Mesendoderm (in vitro differentiated cells): ENCODE results near the gene IFIT3.

Experiments used
- DNase-seq: peaks from one replicate; pipeline ENCODE4 v3.0.0; 2013
- H2AK5ac ChIP-seq: 2 replicates; pipeline ENCODE4 v1.6.1; 2013; ENCODE audit warnings: low read length, inconsistent platforms
- H2BK120ac ChIP-seq: 2 replicates; pipeline ENCODE4 v1.6.1; 2013; ENCODE audit warnings: low read depth, mild to moderate bottlenecking, low read length, moderate library complexity, mixed read lengths
- H2BK15ac ChIP-seq: replicated peaks from 2 replicates; pipeline ENCODE4 v1.6.1; 2013; ENCODE audit warnings: low read depth, mild to moderate bottlenecking, moderate library complexity
- H2BK5ac ChIP-seq: 2 replicates; pipeline ENCODE4 v1.6.1; 2013; ENCODE audit warnings: low read length, inconsistent platforms
- H3K18ac ChIP-seq: 2 replicates; pipeline ENCODE4 v1.6.1; 2013; ENCODE audit warnings: mild to moderate bottlenecking, low read length, mixed read lengths
- H3K23ac ChIP-seq: one replicate; pipeline ENCODE4 v1.6.1; 2013; ENCODE audit warnings: low read length
- H3K27ac ChIP-seq: 2 replicates; pipeline ENCODE4 v1.5.1; 2013; ENCODE audit warnings: low read depth, mild to moderate bottlenecking, inconsistent platforms, low read length, moderate library complexity
- H3K27me3 ChIP-seq: 2 replicates; pipeline ENCODE4 v1.6.1; 2013; ENCODE audit warnings: low read length, control low read depth, mild to moderate bottlenecking, inconsistent platforms; ENCODE audit not compliant: insufficient read depth, poor library complexity
- H3K36me3 ChIP-seq: 2 replicates; pipeline ENCODE4 v1.6.1; 2013; ENCODE audit warnings: low read length, inconsistent platforms; ENCODE audit not compliant: control insufficient read depth, insufficient read depth
- H3K4ac ChIP-seq: one replicate; pipeline ENCODE4 v1.6.1; 2013; ENCODE audit warnings: low read depth, mild to moderate bottlenecking, low read length, moderate library complexity
- H3K4me1 ChIP-seq: 2 replicates; pipeline ENCODE4 v1.6.1; 2013; ENCODE audit warnings: low read depth, low read length, inconsistent platforms; ENCODE audit not compliant: control insufficient read depth
- H3K4me2 ChIP-seq: 2 replicates; pipeline ENCODE4 v1.6.1; 2013; ENCODE audit warnings: low read length
- H3K4me3 ChIP-seq: 2 replicates; pipeline ENCODE4 v1.5.1; 2013; ENCODE audit warnings: mild to moderate bottlenecking, low read length
- H3K56ac ChIP-seq: one replicate; pipeline ENCODE4 v1.6.1; 2013; ENCODE audit warnings: low read length
- H3K79me1 ChIP-seq: 2 replicates; pipeline ENCODE4 v1.6.1; 2013; ENCODE audit warnings: low read length, inconsistent platforms
- H3K79me2 ChIP-seq: 2 replicates; pipeline ENCODE4 v1.6.1; 2013; ENCODE audit warnings: mild to moderate bottlenecking, low read length; ENCODE audit not compliant: control insufficient read depth, insufficient read depth
- H3K9ac ChIP-seq: 2 replicates; pipeline ENCODE4 v1.6.1; 2013; ENCODE audit warnings: low read length, inconsistent platforms
- H4K5ac ChIP-seq: one replicate; pipeline ENCODE4 v1.6.1; 2013; ENCODE audit warnings: low read length
- H4K8ac ChIP-seq: one replicate; pipeline ENCODE4 v1.6.1; 2013; ENCODE audit warnings: low read depth, mild to moderate bottlenecking, control low read depth, low read length, moderate library complexity
- WGBS: extraction: QIAGEN DNeasy Blood & Tissue Kit; methylation state at CpG from one replicate; pipeline ENCODE4 v1.1.7; 2013; ENCODE audit warnings: low lambda C conversion rate, missing lambda C conversion rate; ENCODE audit not compliant: insufficient coverage; ENCODE audit errors: extremely low coverage; 5-methylcytosine and 5-hydroxymethylcytosine counted together

IFIT3 gene

DNA sequence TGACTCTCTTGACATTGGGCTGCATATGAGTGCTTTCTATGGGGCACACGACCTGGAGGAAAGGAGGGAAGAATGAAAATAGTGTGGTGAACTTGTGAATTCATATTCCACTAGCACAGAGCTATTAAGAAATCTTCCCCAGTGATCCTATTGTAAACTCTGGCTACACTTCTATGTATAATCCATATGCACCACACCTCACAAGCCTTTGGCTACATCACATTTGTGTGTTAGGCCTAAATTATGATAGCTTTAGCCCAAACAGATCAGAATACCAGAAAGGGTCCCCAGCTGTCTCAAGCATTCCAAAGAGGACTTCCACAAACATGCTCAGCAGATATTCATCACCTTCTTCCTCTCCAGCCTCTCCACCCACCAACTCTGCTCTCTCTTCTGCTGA, 40.3 kb downstream of the IFIT3 start:
- Histone ChIP-seq H3K79me2 (no peaks in the 10 kb centered on the region), H3K27ac (no peak overlapping the region), H3K4me2 (no peak overlapping the region), H3K27me3 (no peaks in the 10 kb centered on the region), H3K4me1 (peaks cover 8% of the 10 kb centered on the region), H4K5ac (no peak overlapping the region), H3K56ac (no peak overlapping the region), H3K79me1 (no peaks in the 10 kb centered on the region), H2AK5ac (no peak overlapping the region), H3K18ac (peak overlapping the region; percentile 97), H3K9ac (no peak overlapping the region), H3K4ac (no peak overlapping the region), H3K4me3 (no peak overlapping the region), H3K36me3 (no peaks in the 10 kb centered on the region), H4K8ac (peak overlapping the region; percentile 81), H2BK120ac (no peak overlapping the region), H3K23ac (no peak overlapping the region), H2BK5ac (no peak overlapping the region), H2BK15ac (peak overlapping the region; percentile 94)
- no CpG with 5 or more reads among the region's 1 CpG for WGBS
- DNase-seq, result no peak

DNA sequence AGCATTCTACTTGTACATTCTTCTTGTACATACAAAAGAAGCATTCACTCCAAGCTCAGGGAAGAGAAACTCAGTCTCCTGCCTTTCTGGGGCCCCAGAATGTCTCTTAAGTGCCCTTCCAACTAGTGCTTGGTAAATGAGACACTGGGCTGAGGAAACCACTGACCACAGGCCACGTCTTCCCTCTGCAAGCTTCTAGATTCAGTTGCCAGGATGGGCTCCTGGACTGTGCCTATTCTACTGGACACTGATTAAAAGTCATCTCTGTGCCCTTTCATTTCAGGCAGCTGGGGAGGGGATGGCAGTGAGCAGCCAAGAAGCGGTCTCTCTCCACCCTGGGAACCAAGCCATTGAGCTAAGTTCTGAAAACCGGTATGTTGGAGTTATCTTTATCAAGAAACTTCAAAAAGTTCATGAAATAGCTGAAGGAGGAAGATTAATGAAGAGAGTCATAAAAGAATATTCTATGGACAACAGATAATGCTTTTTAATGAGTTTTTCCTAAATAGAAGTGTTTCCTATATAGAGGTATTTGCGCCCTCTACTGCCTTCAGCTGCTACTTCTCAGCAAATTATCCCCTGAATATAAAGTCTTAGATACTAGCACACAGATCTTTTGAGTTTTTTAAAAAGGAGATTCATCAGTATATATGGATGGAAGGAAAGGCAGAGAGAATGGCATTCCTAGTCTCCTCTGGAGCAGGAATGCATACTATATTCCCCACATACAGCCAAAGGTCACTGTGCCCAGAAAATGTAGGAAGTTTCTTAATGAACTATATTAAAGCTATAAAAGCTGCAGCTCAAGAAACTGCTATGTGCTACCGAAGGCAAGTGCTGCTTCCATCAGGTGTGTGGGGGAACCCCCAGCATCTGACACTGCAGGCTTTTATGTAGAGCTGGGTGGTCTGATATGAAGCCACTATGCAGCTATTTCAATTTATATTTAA, 41.6 kb downstream of the IFIT3 start:
- Histone ChIP-seq H3K4ac (no peak overlapping the region), H3K27me3 (no peaks in the 10 kb centered on the region), H4K8ac (no peak overlapping the region), H3K79me2 (no peaks in the 10 kb centered on the region), H3K4me1 (peaks cover 8% of the 10 kb centered on the region), H2BK15ac (peak overlapping the region; percentile 94), H3K4me3 (no peak overlapping the region), H2BK120ac (peak overlapping the region; percentile 15), H2AK5ac (no peak overlapping the region), H4K5ac (no peak overlapping the region), H3K36me3 (no peaks in the 10 kb centered on the region), H3K4me2 (no peak overlapping the region), H3K79me1 (no peaks in the 10 kb centered on the region), H3K27ac (no peak overlapping the region), H3K9ac (peak overlapping the region; percentile 36), H2BK5ac (peak overlapping the region; percentile 87), H3K56ac (peak overlapping the region; percentile 67), H3K23ac (no peak overlapping the region), H3K18ac (peak overlapping the region; percentile 3)
- DNase-seq, result peak; percentile 53
- no CpG with 5 or more reads among the region's 5 CpGs for WGBS

GRCh38 chr10:89371079-89371478, 43.3 kb downstream of the IFIT3 start:
- Histone ChIP-seq H3K18ac (no peak overlapping the region), H3K79me2 (no peaks in the 10 kb centered on the region), H4K8ac (no peak overlapping the region), H3K27me3 (no peaks in the 10 kb centered on the region), H2BK15ac (no peak overlapping the region), H3K4me2 (no peak overlapping the region), H3K23ac (no peak overlapping the region), H4K5ac (no peak overlapping the region), H3K27ac (no peak overlapping the region), H3K4ac (no peak overlapping the region), H3K9ac (no peak overlapping the region), H2BK5ac (no peak overlapping the region), H3K79me1 (no peaks in the 10 kb centered on the region), H2AK5ac (no peak overlapping the region), H3K4me1 (peaks cover 8% of the 10 kb centered on the region), H3K36me3 (no peaks in the 10 kb centered on the region), H3K56ac (no peak overlapping the region), H2BK120ac (no peak overlapping the region), H3K4me3 (no peak overlapping the region)
- DNase-seq, result no peak

DNA sequence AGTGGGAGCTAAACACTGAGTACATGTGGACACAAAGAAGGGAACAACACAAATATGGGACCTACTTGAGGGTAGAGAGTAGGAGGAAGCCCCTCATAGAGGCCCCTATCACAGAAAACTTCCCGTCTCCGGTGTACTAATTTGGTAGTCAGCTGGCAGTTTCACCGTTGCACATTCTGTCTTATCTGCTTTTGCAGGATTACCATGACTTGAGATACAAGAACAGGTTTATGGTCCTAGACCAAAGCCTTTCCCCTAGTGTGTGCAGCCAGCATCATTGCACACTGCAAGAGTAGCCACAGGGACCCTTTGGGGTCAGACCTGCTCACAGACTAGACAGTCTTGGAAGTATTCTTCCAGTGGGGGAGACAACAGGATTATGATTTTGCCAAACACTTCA, 44.2 kb downstream of the IFIT3 start:
- H2BK120ac ChIP-seq, result no peak overlapping the region
- no peaks in the 10 kb centered on the region for H3K27me3 ChIP-seq
- H3K9ac ChIP-seq, result no peak overlapping the region
- H3K36me3 ChIP-seq, result no peaks in the 10 kb centered on the region
- no peak overlapping the region for H3K18ac ChIP-seq
- H3K79me2 ChIP-seq, result no peaks in the 10 kb centered on the region
- H3K23ac ChIP-seq, result no peak overlapping the region
- H3K4me1 ChIP-seq, result peaks cover 8% of the 10 kb centered on the region
- H2BK15ac ChIP-seq, result no peak overlapping the region
- no peak overlapping the region for H3K56ac ChIP-seq
- no peak overlapping the region for H2BK5ac ChIP-seq
- WGBS, result no CpG with 5 or more reads among the region's 3 CpGs
- H3K4ac ChIP-seq, result no peak overlapping the region
- no peak overlapping the region for H3K4me3 ChIP-seq
- no peak overlapping the region for H4K8ac ChIP-seq
- no peak for DNase-seq
- H3K27ac ChIP-seq, result no peak overlapping the region
- no peak overlapping the region for H3K4me2 ChIP-seq
- H2AK5ac ChIP-seq, result no peak overlapping the region
- H3K79me1 ChIP-seq, result no peaks in the 10 kb centered on the region
- H4K5ac ChIP-seq, result no peak overlapping the region

DNA sequence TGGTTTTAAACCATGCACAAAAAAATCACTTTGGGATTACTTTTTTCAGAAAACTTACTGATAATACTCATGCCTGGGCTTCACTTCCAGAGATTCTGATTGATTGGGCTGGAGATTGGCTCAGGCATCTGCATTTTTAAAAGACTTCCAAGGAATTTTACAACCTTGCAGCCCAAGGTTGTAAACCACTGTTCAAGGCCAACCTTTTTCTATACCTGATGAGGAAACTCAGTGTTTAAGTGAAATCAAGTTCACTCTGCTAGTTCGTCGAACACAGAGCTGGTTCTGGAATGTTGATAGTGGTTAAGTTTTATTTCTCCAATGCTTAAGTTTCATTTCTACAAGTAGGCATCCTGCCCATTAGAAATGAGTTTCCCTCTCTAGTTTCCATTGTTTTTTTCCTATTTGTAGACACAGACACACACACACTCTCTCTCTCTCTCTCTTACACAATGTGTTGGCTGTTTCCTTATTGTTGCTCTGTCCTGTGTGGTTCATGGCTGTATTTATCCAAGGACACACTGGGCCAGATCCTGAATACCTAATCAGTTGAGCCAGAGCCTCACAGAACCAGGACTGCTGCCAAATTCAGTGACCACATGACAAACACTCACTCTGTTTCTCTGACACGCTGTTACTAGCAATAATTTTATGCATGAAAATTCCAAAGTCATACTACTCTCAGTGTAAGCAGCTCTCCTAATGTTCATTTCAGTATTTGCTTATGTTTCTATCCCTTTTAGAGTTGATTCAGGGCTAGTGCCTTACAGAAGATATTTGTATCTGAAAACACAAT, 46.3 kb downstream of the IFIT3 start:
- H3K56ac ChIP-seq, result no peak overlapping the region
- H2BK5ac ChIP-seq, result no peak overlapping the region
- DNase-seq, result no peak
- no peaks in the 10 kb centered on the region for H3K79me1 ChIP-seq
- no peak overlapping the region for H3K9ac ChIP-seq
- H3K4me3 ChIP-seq, result no peak overlapping the region
- H2BK15ac ChIP-seq, result no peak overlapping the region
- no peaks in the 10 kb centered on the region for H3K36me3 ChIP-seq
- no peaks in the 10 kb centered on the region for H3K27me3 ChIP-seq
- H2BK120ac ChIP-seq, result no peak overlapping the region
- no peak overlapping the region for H3K27ac ChIP-seq
- no peak overlapping the region for H3K4me2 ChIP-seq
- no peak overlapping the region for H4K5ac ChIP-seq
- no peak overlapping the region for H2AK5ac ChIP-seq
- no peak overlapping the region for H4K8ac ChIP-seq
- H3K23ac ChIP-seq, result no peak overlapping the region
- peaks cover 3% of the 10 kb centered on the region for H3K4me1 ChIP-seq
- H3K18ac ChIP-seq, result no peak overlapping the region
- H3K4ac ChIP-seq, result no peak overlapping the region
- WGBS, result no CpG with 5 or more reads among the region's 3 CpGs
- no peaks in the 10 kb centered on the region for H3K79me2 ChIP-seq
